ENCODE data around the gene CLEC2B. TPM values are rescaled to one million over a fixed set of nuclear protein-coding genes. Genes with fewer than 3 reads are reported as not detected.

Gene CLEC2B
- polyA plus RNA-seq, 1 of the 3 experiments (the other 2 are of a cell fraction) = not detected

DNA sequence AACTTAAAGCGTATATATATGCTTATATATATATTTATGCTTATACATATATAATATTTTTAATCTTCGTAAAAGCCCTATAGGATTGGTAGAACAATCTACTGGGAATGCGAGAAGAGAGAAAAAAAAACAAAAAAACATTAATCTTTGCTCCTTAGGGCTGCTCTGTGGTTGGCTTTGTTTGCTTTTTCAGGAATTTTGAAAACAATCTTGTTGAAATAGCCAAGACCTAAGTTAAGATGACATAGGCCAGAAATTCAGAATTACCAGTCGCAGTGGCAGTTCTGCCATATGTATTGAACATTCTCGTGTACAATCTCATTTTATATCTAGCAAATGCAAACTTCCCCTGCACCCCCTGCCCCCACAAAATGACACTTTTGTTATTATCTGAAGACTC, 12.8 kb upstream of the CLEC2B start:
- Histone ChIP-seq H3K9me3 (no peaks in the 10 kb centered on the region), H3K9me2 (no peaks in the 10 kb centered on the region), H3K9ac (no peak overlapping the region), H3K27ac (ENCODE audit: low read depth in 2 of 2, low read length in 1 of 2) (no peak overlapping the region), H3K79me2 (ENCODE audit: insufficient read depth) (no peaks in the 10 kb centered on the region), H3K4me1 (ENCODE audit: control insufficient read depth in 1 of 2, insufficient read depth in 2 of 2, low read depth in 1 of 2, low read length in 1 of 2) (no peaks in the 10 kb centered on the region), H4K20me1 (ENCODE audit: insufficient read depth) (no peaks in the 10 kb centered on the region), H3K36me3 (replicated peaks in 1 of 2; ENCODE audit: control insufficient read depth in 1 of 2, insufficient read depth in 2 of 2, low read length in 1 of 2) (no peaks in the 10 kb centered on the region), H2AFZ (ENCODE audit: low read depth) (no peak overlapping the region), H3K4me2 (no peak overlapping the region), H3F3A (replicated peaks; ENCODE audit: insufficient read depth) (no peaks in the 10 kb centered on the region), H3K4me3 (ENCODE audit: low read depth in 2 of 2, low read length in 1 of 2) (no peak overlapping the region), H3K27me3 (ENCODE audit: insufficient read depth) (peaks cover 13% of the 10 kb centered on the region; the same call in 1 of the 2 replicates)
- ChIA-PET POLR2A (no interaction called here), CTCF (no interaction called here)
- no peak for TF ChIP-seq YY1 (IDR thresholded peaks at IDR 0.05; ENCODE audit: low read depth)
- no peak for TF ChIP-seq FOSL2 (IDR thresholded peaks at IDR 0.05; ENCODE audit: borderline replicate concordance, low read depth)
- TF ChIP-seq, protein P1, sequence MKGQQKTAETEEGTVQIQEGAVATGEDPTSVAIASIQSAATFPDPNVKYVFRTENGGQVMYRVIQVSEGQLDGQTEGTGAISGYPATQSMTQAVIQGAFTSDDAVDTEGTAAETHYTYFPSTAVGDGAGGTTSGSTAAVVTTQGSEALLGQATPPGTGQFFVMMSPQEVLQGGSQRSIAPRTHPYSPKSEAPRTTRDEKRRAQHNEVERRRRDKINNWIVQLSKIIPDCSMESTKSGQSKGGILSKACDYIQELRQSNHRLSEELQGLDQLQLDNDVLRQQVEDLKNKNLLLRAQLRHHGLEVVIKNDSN (IDR thresholded peaks at IDR 0.05; ENCODE audit: borderline replicate concordance, low read depth) = no peak
- no peak for TF ChIP-seq EP300 (IDR thresholded peaks at IDR 0.05; ENCODE audit: borderline replicate concordance in 1 of 2, low read depth in 1 of 2, low read length in 1 of 2)
- TF ChIP-seq, protein P2, sequence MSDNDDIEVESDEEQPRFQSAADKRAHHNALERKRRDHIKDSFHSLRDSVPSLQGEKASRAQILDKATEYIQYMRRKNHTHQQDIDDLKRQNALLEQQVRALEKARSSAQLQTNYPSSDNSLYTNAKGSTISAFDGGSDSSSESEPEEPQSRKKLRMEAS (IDR thresholded peaks at IDR 0.05; ENCODE audit: low read depth) = no peak
- TF ChIP-seq, protein P3, sequence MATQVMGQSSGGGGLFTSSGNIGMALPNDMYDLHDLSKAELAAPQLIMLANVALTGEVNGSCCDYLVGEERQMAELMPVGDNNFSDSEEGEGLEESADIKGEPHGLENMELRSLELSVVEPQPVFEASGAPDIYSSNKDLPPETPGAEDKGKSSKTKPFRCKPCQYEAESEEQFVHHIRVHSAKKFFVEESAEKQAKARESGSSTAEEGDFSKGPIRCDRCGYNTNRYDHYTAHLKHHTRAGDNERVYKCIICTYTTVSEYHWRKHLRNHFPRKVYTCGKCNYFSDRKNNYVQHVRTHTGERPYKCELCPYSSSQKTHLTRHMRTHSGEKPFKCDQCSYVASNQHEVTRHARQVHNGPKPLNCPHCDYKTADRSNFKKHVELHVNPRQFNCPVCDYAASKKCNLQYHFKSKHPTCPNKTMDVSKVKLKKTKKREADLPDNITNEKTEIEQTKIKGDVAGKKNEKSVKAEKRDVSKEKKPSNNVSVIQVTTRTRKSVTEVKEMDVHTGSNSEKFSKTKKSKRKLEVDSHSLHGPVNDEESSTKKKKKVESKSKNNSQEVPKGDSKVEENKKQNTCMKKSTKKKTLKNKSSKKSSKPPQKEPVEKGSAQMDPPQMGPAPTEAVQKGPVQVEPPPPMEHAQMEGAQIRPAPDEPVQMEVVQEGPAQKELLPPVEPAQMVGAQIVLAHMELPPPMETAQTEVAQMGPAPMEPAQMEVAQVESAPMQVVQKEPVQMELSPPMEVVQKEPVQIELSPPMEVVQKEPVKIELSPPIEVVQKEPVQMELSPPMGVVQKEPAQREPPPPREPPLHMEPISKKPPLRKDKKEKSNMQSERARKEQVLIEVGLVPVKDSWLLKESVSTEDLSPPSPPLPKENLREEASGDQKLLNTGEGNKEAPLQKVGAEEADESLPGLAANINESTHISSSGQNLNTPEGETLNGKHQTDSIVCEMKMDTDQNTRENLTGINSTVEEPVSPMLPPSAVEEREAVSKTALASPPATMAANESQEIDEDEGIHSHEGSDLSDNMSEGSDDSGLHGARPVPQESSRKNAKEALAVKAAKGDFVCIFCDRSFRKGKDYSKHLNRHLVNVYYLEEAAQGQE (IDR thresholded peaks at IDR 0.05; ENCODE audit: low read depth, low read length) = no peak
- TF ChIP-seq, protein P4, sequence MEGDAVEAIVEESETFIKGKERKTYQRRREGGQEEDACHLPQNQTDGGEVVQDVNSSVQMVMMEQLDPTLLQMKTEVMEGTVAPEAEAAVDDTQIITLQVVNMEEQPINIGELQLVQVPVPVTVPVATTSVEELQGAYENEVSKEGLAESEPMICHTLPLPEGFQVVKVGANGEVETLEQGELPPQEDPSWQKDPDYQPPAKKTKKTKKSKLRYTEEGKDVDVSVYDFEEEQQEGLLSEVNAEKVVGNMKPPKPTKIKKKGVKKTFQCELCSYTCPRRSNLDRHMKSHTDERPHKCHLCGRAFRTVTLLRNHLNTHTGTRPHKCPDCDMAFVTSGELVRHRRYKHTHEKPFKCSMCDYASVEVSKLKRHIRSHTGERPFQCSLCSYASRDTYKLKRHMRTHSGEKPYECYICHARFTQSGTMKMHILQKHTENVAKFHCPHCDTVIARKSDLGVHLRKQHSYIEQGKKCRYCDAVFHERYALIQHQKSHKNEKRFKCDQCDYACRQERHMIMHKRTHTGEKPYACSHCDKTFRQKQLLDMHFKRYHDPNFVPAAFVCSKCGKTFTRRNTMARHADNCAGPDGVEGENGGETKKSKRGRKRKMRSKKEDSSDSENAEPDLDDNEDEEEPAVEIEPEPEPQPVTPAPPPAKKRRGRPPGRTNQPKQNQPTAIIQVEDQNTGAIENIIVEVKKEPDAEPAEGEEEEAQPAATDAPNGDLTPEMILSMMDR (IDR thresholded peaks at IDR 0.05) = no peak
- no peak for TF ChIP-seq SIN3A (IDR thresholded peaks at IDR 0.05; ENCODE audit: borderline replicate concordance, low read depth, low read length)
- no peak for TF ChIP-seq RCOR1 (IDR thresholded peaks at IDR 0.05; ENCODE audit: low read length)
- no peak for TF ChIP-seq NFIC (IDR thresholded peaks at IDR 0.05; ENCODE audit: borderline replicate concordance)
- no peak for TF ChIP-seq TEAD4 (IDR thresholded peaks at IDR 0.05; ENCODE audit: borderline replicate concordance, insufficient read depth)
- no peak for TF ChIP-seq MEF2A (IDR thresholded peaks at IDR 0.05; ENCODE audit: borderline replicate concordance, low read depth)
- TF ChIP-seq NRF1 (IDR thresholded peaks at IDR 0.05; ENCODE audit: low read depth, low read length) = no peak
- TF ChIP-seq, protein P5, sequence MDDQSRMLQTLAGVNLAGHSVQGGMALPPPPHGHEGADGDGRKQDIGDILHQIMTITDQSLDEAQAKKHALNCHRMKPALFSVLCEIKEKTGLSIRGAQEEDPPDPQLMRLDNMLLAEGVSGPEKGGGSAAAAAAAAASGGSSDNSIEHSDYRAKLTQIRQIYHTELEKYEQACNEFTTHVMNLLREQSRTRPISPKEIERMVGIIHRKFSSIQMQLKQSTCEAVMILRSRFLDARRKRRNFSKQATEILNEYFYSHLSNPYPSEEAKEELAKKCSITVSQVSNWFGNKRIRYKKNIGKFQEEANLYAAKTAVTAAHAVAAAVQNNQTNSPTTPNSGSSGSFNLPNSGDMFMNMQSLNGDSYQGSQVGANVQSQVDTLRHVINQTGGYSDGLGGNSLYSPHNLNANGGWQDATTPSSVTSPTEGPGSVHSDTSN (IDR thresholded peaks at IDR 0.05) = no peak
- TF ChIP-seq TCF12 (IDR thresholded peaks at IDR 0.05) = no peak
- TF ChIP-seq CHD2 (IDR thresholded peaks at IDR 0.05; ENCODE audit: low read length, partially characterized antibody) = no peak
- WGBS (ENCODE audit: low lambda C conversion rate) = 19% methylated on average over 5 of the region's 5 CpGs
- DNase-seq = no peak

All from SK-N-SH (cell line).